DND-41 (cell line): Measurements from ENCODE around the gene CCDC80.

ENCODE experiments used
- ATAC-seq: fragments of 200-7000 bp; cut with Tn5 transposase; 3 replicates; pipeline ENCODE4 v1.9.1; 2021; ENCODE audit warnings: low read depth; ENCODE audit not compliant: insufficient read depth
- DNase-seq: peaks from one replicate; pipeline ENCODE4 v3.0.0-alpha.2; 2020
- H2AFZ ChIP-seq: 2 replicates; pipeline ENCODE4 v1.6.0; 2012; ENCODE audit warnings: low read depth, low read length
- H3K27ac ChIP-seq: 2 replicates; pipeline ENCODE4 v1.5.1; 2012; ENCODE audit warnings: low read length, inconsistent platforms
- H3K27me3 ChIP-seq: fragments of 200-600 bp; sonication (generic); 2 replicates; pipeline ENCODE4 v1.6.0; 2012; ENCODE audit warnings: low read length, mild to moderate bottlenecking, inconsistent platforms; ENCODE audit not compliant: insufficient read depth, poor library complexity
- H3K36me3 ChIP-seq: 2 replicates; pipeline ENCODE4 v1.5.1; 2012; ENCODE audit warnings: low read length, inconsistent platforms; ENCODE audit not compliant: insufficient read depth
- H3K4me1 ChIP-seq: 2 replicates; pipeline ENCODE4 v1.5.1; 2012; ENCODE audit warnings: mild to moderate bottlenecking, low read length; ENCODE audit not compliant: insufficient read depth
- H3K4me2 ChIP-seq: 2 replicates; pipeline ENCODE4 v1.6.0; 2012; ENCODE audit warnings: mild to moderate bottlenecking, moderate library complexity, low read length, inconsistent platforms; ENCODE audit not compliant: insufficient read depth
- H3K4me3 ChIP-seq, 2 experiments: fragments of 200-600 bp in 1 of 2; shearing (Covaris generic) in 1 of 2; 2 replicates each; pipeline ENCODE4 v1.5.1; 2012 to 2016; ENCODE audit warnings: inconsistent platforms in 2 of 2, low read length in 2 of 2, mild to moderate bottlenecking in 2 of 2, low read depth in 1 of 2, moderate library complexity in 1 of 2
- H3K79me2 ChIP-seq: 2 replicates; pipeline ENCODE4 v1.6.0; 2012; ENCODE audit warnings: low read length, inconsistent platforms; ENCODE audit not compliant: insufficient read depth
- H3K9ac ChIP-seq: 2 replicates; pipeline ENCODE4 v1.6.0; 2012; ENCODE audit warnings: low read depth, mild to moderate bottlenecking, inconsistent platforms, low read length, moderate library complexity
- H3K9me3 ChIP-seq: 2 replicates; pipeline ENCODE4 v1.5.1; 2012; ENCODE audit warnings: low read length, moderate library complexity, mild to moderate bottlenecking, inconsistent platforms; ENCODE audit not compliant: insufficient read depth, severe bottlenecking
- H4K20me1 ChIP-seq: 2 replicates; pipeline ENCODE4 v1.6.0; 2012; ENCODE audit warnings: low read length; ENCODE audit not compliant: insufficient read depth
- CTCF ChIP-seq: IDR thresholded peaks from 2 replicates; pipeline ENCODE4 v1.5.1; 2012; ENCODE audit warnings: borderline replicate concordance, low read length, moderate library complexity, mild to moderate bottlenecking; ENCODE audit not compliant: poor library complexity, severe bottlenecking; ENCODE audit errors: extremely low read depth
- EZH2 ChIP-seq: IDR thresholded peaks from 3 replicates; pipeline ENCODE4 v1.6.1; 2012; ENCODE audit warnings: borderline replicate concordance, low read depth, mild to moderate bottlenecking, moderate library complexity, low read length, inconsistent platforms; ENCODE audit not compliant: severe bottlenecking

CCDC80 gene

GRCh38 chr3:112602217-112602838 is 38.6 kb downstream of the CCDC80 start:
- no peaks in the 10 kb centered on the region for H3K36me3 ChIP-seq
- H3K27ac ChIP-seq, result no peak overlapping the region
- no peaks in the 10 kb centered on the region for H3K9me3 ChIP-seq
- H3K4me3 ChIP-seq, result no peak overlapping the region
- H3K4me1 ChIP-seq, result no peaks in the 10 kb centered on the region
- TF ChIP-seq EZH2 (no peak), CTCF (no peak)
- H4K20me1 ChIP-seq, result no peaks in the 10 kb centered on the region
- DNase-seq (no peak), ATAC-seq (no peak)
- H3K79me2 ChIP-seq, result no peaks in the 10 kb centered on the region
- no peaks in the 10 kb centered on the region for H3K27me3 ChIP-seq
- H3K9ac ChIP-seq, result no peak overlapping the region
- H2AFZ ChIP-seq, result no peak overlapping the region
- H3K4me2 ChIP-seq, result no peak overlapping the region

- Histone ChIP-seq H3K9ac (no peak overlapping the region), H3K4me3 (no peak overlapping the region), H3K4me1 (no peaks in the 10 kb centered on the region), H3K27me3 (no peaks in the 10 kb centered on the region), H3K36me3 (no peaks in the 10 kb centered on the region), H2AFZ (no peak overlapping the region), H3K9me3 (no peaks in the 10 kb centered on the region), H3K79me2 (no peaks in the 10 kb centered on the region), H3K4me2 (no peak overlapping the region), H3K27ac (no peak overlapping the region), H4K20me1 (no peaks in the 10 kb centered on the region)
- DNase-seq, result no peak
- ATAC-seq, result no peak
- no peak for TF ChIP-seq CTCF
- TF ChIP-seq EZH2, result no peak
Observed at GRCh38 chr3:112598731-112599130, 42.2 kb downstream of the CCDC80 start.

- Histone ChIP-seq H3K79me2 (no peaks in the 10 kb centered on the region), H3K9ac (no peak overlapping the region), H3K27me3 (no peaks in the 10 kb centered on the region), H3K36me3 (no peaks in the 10 kb centered on the region), H3K9me3 (no peaks in the 10 kb centered on the region), H4K20me1 (no peaks in the 10 kb centered on the region), H3K4me1 (no peaks in the 10 kb centered on the region), H3K27ac (no peak overlapping the region), H2AFZ (no peak overlapping the region), H3K4me3 (no peak overlapping the region), H3K4me2 (no peak overlapping the region)
- ATAC-seq (no peak), DNase-seq (no peak)
- TF ChIP-seq EZH2, result no peak
- no peak for TF ChIP-seq CTCF
Observed at GRCh38 chr3:112597945-112598344, 43.0 kb downstream of the CCDC80 start.
